Loucy (cell line): ENCODE results near the gene ANO8.
A peak's percentile ranks its signal among the peaks of the same experiment; 100 is the strongest.

Experiments used
- H2AFZ ChIP-seq: fragments of 200-600 bp; sonication (generic); 2 replicates; pipeline ENCODE4 v1.6.0; 2016; ENCODE audit warnings: antibody characterized with exemption, mild to moderate bottlenecking, low read length, moderate library complexity
- H3F3A ChIP-seq: fragments of 200-600 bp; 2 replicates; pipeline ENCODE4 v1.6.0; 2016; ENCODE audit warnings: antibody characterized with exemption, low read depth, mild to moderate bottlenecking
- H3K27me3 ChIP-seq: fragments of 200-600 bp; sonication (generic); 2 replicates; pipeline ENCODE4 v1.6.1; 2014; ENCODE audit warnings: low read length, mild to moderate bottlenecking; ENCODE audit not compliant: insufficient read depth, poor library complexity, severe bottlenecking
- H3K36me3 ChIP-seq: fragments of 200-600 bp; sonication (generic); 2 replicates; pipeline ENCODE4 v1.6.1; 2016; ENCODE audit warnings: low read length; ENCODE audit not compliant: insufficient read depth
- H3K4me1 ChIP-seq: fragments of 200-600 bp; sonication (generic); 2 replicates; pipeline ENCODE4 v1.5.1; 2014; ENCODE audit warnings: low read length, mild to moderate bottlenecking; ENCODE audit not compliant: insufficient read depth, poor library complexity, severe bottlenecking
- H3K4me2 ChIP-seq: fragments of 200-600 bp; sonication (generic); 2 replicates; pipeline ENCODE4 v1.6.0; 2014; ENCODE audit warnings: antibody characterized with exemption, low read length, low read depth, mild to moderate bottlenecking; ENCODE audit not compliant: poor library complexity, severe bottlenecking
- H3K4me3 ChIP-seq: fragments of 200-600 bp; sonication (generic); 2 replicates; pipeline ENCODE4 v1.5.1; 2014; ENCODE audit warnings: low read length, mild to moderate bottlenecking, mixed read lengths; ENCODE audit not compliant: poor library complexity, severe bottlenecking
- H3K79me2 ChIP-seq: fragments of 200-600 bp; sonication (generic); 2 replicates; pipeline ENCODE4 v1.6.1; 2014; ENCODE audit warnings: low read length; ENCODE audit not compliant: insufficient read depth
- H3K9ac ChIP-seq: fragments of 200-600 bp; sonication (generic); 2 replicates; pipeline ENCODE4 v1.6.0; 2014; ENCODE audit warnings: mild to moderate bottlenecking, low read depth, low read length, moderate library complexity; ENCODE audit not compliant: poor library complexity, severe bottlenecking
- H3K9me2 ChIP-seq: fragments of 200-600 bp; sonication (generic); replicated peaks from 2 replicates; pipeline ENCODE4 v1.6.1; 2016; ENCODE audit warnings: low read depth, low read length, mixed read lengths
- H3K9me3 ChIP-seq: fragments of 200-600 bp; sonication (generic); 2 replicates; pipeline ENCODE4 v1.6.1; 2014; ENCODE audit warnings: mild to moderate bottlenecking, antibody characterized with exemption, low read length, low read depth; ENCODE audit not compliant: insufficient read depth
- H4K20me1 ChIP-seq: fragments of 200-600 bp; sonication (generic); 2 replicates; pipeline ENCODE4 v1.6.0; 2014; ENCODE audit warnings: antibody characterized with exemption, low read length, mild to moderate bottlenecking; ENCODE audit not compliant: insufficient read depth, poor library complexity, severe bottlenecking
- EZH2phosphoT487 ChIP-seq: fragments of 200-600 bp; IDR thresholded peaks from 2 replicates; pipeline ENCODE4 v1.6.1; 2018; ENCODE audit warnings: antibody characterized with exemption, mild to moderate bottlenecking, moderate library complexity, borderline replicate concordance
- TF ChIP-seq, protein P1 (sequence below): fragments of 200-600 bp; sonication (generic); conservative IDR thresholded peaks from 2 replicates; pipeline ENCODE4 v1.5.1; 2014; ENCODE audit warnings: mild to moderate bottlenecking, antibody characterized with exemption, low read length

The ANO8 gene

DNA sequence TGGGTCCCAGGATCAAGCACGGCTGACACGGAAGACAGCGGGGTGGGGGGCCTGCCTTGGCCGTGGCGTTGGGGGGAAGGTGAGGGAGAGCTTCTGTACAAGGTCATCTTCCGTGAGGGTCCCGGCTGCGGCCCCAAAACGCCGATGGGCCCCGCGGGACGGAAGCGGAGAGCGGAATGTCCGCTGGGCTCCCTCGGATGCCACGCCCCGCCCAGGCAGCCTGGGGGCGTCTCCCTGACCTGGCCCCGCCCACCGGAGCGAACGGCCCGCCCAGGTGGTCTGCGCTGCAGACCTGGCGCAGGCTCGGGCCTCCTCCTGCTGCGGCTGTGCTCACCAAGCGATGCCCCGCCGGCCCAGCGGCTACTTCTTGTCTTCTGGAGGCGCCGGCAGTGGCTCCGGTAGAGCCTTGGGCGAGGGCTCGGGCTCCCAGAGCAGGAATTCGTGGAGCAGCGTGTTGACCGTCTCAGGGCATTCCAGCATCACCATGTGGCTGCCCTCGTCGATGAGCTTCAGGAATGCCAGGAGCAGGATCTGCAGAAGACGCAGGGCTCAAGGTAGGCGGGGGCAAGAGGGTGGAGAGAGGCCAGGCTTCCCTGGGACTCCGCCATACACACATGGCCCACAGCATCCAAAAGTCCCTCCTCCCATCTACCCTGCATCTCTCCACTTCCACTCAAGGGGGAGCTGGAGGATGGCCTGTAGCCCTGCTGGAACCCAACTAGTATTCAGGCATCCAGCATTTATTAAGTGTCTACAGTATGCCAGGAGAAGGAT, 42.2 kb downstream of the ANO8 start:
- H3K27me3 ChIP-seq = no peaks in the 10 kb centered on the region
- no peaks in the 10 kb centered on the region for H3K9me3 ChIP-seq
- H3K4me2 ChIP-seq = no peak overlapping the region
- no peaks in the 10 kb centered on the region for H3K79me2 ChIP-seq
- no peaks in the 10 kb centered on the region for H3K36me3 ChIP-seq
- no peak for TF ChIP-seq EZH2phosphoT487
- TF ChIP-seq, protein P1, sequence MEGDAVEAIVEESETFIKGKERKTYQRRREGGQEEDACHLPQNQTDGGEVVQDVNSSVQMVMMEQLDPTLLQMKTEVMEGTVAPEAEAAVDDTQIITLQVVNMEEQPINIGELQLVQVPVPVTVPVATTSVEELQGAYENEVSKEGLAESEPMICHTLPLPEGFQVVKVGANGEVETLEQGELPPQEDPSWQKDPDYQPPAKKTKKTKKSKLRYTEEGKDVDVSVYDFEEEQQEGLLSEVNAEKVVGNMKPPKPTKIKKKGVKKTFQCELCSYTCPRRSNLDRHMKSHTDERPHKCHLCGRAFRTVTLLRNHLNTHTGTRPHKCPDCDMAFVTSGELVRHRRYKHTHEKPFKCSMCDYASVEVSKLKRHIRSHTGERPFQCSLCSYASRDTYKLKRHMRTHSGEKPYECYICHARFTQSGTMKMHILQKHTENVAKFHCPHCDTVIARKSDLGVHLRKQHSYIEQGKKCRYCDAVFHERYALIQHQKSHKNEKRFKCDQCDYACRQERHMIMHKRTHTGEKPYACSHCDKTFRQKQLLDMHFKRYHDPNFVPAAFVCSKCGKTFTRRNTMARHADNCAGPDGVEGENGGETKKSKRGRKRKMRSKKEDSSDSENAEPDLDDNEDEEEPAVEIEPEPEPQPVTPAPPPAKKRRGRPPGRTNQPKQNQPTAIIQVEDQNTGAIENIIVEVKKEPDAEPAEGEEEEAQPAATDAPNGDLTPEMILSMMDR = peak; percentile 60
- H3K4me3 ChIP-seq = no peak overlapping the region
- no peaks in the 10 kb centered on the region for H3F3A ChIP-seq
- no peak overlapping the region for H2AFZ ChIP-seq
- no peaks in the 10 kb centered on the region for H3K4me1 ChIP-seq
- no peaks in the 10 kb centered on the region for H4K20me1 ChIP-seq
- no peaks in the 10 kb centered on the region for H3K9me2 ChIP-seq
- H3K9ac ChIP-seq = no peak overlapping the region

DNA sequence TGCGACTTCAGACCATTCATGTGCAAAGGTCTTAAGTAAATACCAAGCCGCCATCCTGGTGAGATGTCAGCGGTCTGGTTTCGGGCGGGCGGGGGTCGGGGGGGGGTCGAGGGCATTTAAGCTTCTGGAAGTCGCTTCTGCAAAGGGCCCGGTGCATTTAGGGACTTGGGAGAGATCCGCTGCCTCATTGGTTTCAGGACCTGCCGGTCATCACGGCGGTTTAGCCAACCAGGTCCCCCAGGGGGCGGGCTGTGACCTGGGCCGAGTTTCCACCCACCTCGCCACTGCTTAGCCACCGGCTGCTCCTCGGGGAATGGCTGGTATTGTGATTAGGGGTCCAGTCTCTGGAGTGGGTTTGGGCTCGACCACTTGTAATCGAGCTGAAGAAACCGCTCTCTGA, 45.2 kb downstream of the ANO8 start:
- no peaks in the 10 kb centered on the region for H3K27me3 ChIP-seq
- no peaks in the 10 kb centered on the region for H3F3A ChIP-seq
- no peaks in the 10 kb centered on the region for H4K20me1 ChIP-seq
- TF ChIP-seq EZH2phosphoT487 = no peak
- TF ChIP-seq, protein P1 = no peak
- H3K79me2 ChIP-seq = no peaks in the 10 kb centered on the region
- no peak overlapping the region for H2AFZ ChIP-seq
- H3K9me3 ChIP-seq = no peaks in the 10 kb centered on the region
- H3K4me3 ChIP-seq = no peak overlapping the region
- H3K4me1 ChIP-seq = no peaks in the 10 kb centered on the region
- H3K4me2 ChIP-seq = no peak overlapping the region
- no peaks in the 10 kb centered on the region for H3K36me3 ChIP-seq
- H3K9ac ChIP-seq = no peak overlapping the region
- no peaks in the 10 kb centered on the region for H3K9me2 ChIP-seq

DNA sequence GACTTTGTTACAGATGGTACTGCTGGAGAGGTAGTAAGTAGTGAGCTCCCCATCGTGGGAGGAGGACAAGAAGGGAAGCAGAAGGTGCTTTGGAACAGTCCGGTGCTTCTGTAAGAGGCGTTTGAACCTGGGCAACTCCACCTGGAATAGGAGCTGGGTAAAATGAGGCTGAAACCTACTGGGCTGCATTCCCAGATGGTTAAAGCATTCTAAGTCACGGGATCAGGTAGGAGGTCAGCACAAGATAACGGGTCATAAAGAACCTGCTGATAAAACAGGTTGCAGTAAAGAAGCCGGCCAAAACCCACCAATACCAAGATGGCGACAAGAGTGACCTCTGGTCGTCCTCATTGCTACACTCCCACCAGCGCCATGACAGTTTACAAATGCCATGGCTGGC, 47.9 kb downstream of the ANO8 start:
- Histone ChIP-seq H3K9me2 (no peaks in the 10 kb centered on the region), H2AFZ (no peak overlapping the region), H3K4me2 (no peak overlapping the region), H3K4me1 (no peaks in the 10 kb centered on the region), H3F3A (no peaks in the 10 kb centered on the region), H3K79me2 (no peaks in the 10 kb centered on the region), H4K20me1 (no peaks in the 10 kb centered on the region), H3K9me3 (no peaks in the 10 kb centered on the region), H3K9ac (no peak overlapping the region), H3K36me3 (no peaks in the 10 kb centered on the region), H3K27me3 (no peaks in the 10 kb centered on the region), H3K4me3 (no peak overlapping the region)
- TF ChIP-seq, protein P1 = no peak
- TF ChIP-seq EZH2phosphoT487 = no peak
